Prostate gland (tissue), 2 donors: ENCODE results near the gene FMO5.

Experiments
- POLR2A ChIP-seq: fragments of 450-650 bp; IDR thresholded peaks from one replicate; pipeline ENCODE4 v1.6.1; 2016; ENCODE audit warnings: antibody characterized with exemption, mild to moderate bottlenecking
- POLR2AphosphoS5 ChIP-seq: sonication (generic); formaldehyde crosslinking; IDR thresholded peaks from one replicate; pipeline ENCODE4 v1.6.1; 2017; ENCODE audit warnings: antibody characterized with exemption
- TF ChIP-seq, protein P1 (sequence below), 4 experiments: fragments of 200-600 bp in 2 of 4; fragments of 450-650 bp in 2 of 4; sonication (generic) in 2 of 4; IDR thresholded peaks; 1 replicate in 3 of 4; 2 replicates in 1 of 4; pipeline ENCODE4 v1.5.1; 2016 to 2019; ENCODE audit warnings: antibody characterized with exemption in 4 of 4, mild to moderate bottlenecking in 2 of 4, moderate library complexity in 2 of 4

DNA sequence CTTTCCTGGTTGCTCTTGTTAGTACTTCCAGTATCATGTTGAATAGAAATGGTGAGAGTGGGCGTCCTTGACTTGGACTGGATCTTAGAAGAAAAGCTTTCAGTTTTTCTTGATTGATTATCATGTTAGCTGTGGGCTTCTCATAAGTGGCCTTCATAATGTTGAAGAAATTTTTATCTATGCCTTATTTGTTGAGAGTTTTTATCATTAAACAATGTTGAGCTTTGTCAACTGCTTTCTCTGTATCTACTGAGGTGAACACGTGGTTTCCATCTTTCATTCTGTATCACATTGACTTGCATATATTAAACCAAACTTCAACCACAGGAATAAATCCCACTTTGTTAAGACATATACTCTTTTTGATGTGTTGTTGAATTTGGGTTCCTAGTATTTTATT is 82.3 kb downstream of the FMO5 start:
- TF ChIP-seq POLR2A (no peak), POLR2AphosphoS5 (no peak)
- TF ChIP-seq, protein P1, sequence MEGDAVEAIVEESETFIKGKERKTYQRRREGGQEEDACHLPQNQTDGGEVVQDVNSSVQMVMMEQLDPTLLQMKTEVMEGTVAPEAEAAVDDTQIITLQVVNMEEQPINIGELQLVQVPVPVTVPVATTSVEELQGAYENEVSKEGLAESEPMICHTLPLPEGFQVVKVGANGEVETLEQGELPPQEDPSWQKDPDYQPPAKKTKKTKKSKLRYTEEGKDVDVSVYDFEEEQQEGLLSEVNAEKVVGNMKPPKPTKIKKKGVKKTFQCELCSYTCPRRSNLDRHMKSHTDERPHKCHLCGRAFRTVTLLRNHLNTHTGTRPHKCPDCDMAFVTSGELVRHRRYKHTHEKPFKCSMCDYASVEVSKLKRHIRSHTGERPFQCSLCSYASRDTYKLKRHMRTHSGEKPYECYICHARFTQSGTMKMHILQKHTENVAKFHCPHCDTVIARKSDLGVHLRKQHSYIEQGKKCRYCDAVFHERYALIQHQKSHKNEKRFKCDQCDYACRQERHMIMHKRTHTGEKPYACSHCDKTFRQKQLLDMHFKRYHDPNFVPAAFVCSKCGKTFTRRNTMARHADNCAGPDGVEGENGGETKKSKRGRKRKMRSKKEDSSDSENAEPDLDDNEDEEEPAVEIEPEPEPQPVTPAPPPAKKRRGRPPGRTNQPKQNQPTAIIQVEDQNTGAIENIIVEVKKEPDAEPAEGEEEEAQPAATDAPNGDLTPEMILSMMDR (IDR thresholded peaks at IDR 0.05): no peak
